Medulla oblongata (tissue), 1 donor: ENCODE measurements around the gene IL19.
A peak's percentile ranks its signal among the peaks of the same experiment; 100 is the strongest.

Source experiments
- DNase-seq: peaks from one replicate; pipeline ENCODE4 v3.0.0-alpha.2; 2015; ENCODE audit errors: extremely low spot score

Gene IL19

DNA sequence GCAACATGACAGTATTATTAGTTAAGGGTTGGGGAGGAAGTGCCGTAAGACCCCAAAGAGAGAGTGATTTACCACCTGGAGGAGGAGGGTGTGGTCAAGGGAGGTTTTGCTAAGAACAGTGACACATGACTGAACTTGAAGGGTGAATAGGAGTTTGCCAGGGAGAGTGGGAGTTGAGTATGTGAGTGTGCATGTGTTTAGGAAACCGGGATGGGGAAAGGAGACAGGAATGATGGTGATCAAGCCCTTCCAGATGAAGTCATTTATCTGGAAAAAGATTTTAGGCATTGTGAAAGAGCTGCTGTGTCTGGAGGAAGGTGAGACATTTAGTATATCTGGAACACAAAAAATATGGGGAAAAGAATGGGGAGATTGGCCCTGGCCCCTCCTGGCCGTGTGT lies 29.8 kb downstream of the IL19 start:
- DNase-seq: no peak

DNA sequence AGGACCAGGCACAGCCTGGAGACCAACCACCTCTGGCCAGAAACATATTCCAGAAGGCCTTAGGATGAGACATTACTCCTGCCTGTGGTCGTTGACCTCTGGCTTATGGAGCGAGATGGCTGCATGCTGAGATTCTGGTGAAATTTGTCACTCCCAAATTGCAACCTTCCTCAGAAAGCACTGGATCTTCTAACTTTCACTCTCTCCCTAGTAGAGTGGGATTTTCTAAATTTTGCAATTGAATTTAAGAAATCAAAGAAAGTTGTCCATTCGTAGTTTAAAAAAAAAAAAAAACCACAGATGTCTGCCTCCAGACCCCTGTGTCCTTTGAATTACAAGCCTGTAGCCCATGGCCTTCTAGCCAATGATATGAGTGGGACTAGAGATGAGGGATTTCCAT lies 30.3 kb downstream of the IL19 start:
- no peak for DNase-seq

DNA sequence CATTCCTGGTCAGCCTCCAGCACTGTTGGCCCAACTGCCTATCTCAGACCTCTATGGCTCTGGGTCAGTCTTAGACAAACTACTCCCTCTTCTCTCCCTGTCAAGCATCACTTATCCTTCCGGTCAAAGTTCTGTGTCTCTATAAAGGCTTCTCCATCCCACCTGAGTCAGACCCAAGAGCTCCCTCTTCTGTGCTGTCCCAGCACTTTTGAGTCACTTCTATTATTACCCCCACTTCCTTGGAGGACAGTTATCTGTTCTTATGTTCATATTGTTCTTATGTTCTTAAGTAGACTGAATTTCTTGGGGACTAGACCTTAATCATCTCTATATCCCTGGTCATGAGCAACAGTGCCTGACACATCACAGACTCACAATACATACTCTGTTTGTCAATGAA lies 30.9 kb downstream of the IL19 start:
- no peak for DNase-seq

DNA sequence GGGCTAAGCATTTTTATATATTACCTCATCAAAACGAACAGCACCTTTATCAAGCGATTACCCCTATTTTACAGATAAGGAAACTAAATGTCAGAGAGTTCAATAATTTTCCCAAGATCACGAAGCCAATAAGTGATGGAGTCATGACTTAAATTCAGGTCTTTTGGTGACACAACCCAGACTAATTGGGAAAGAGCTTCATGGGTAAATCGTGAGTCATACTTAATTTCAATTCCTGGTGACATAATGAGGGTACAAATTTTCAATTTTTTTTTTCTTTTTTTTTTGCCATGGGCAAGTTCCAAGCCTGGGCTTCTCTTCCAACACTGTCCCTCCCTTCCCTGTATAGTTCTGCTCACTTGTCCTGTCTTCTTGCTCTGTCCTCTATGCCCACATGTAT lies 31.8 kb downstream of the IL19 start:
- no peak for DNase-seq

DNA sequence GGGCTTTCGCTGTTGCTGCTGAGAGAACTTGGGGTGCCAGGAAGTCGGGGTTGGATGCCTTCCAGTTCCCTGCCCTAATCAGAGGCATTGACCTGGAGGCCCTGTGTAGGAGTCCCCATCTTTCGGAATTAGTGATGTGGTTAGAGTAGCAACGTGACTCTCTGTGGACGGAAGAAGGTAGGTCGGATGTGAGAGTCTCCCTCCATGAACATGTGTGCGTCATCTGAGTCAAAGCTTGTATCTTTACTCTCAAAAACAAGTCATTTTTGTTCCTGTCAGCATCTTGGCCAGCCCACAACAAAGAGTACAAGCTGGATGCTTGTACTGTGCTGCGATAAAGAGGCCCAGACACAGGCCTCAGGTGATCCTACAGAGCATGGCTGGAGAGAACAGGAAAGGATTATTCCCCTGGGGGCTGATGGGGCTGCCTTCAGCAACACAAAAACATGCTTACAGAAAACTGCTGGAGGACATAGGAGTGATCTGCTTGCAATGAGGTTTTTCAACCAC lies 32.7 kb downstream of the IL19 start:
- no peak for DNase-seq

DNA sequence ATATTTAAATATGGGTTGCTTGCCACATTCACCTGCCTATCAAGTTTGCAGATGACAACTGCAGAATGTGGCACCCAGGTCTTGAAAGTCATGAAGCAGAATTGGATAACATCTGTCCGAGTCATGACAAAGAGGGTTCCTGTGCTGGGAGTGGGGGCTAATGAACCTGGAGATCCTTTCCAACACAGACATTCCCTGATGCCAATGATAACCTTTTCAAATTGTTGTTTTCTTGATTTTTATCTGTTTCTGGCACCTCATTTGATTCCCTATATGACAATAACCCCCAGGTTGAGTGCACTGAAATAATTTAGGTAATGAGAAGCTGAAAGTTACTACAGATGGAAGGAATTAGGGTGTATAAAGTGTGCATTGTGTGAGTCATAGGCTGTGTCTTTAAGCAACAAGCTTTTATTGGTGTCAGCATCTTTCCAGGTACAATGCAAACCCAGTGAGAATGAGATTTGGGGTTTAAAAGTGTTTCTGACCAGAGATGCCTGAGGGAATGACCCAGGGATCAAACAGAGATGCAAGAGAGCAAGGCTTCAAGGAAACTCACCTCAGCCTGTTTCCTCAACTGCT lies 33.7 kb downstream of the IL19 start:
- DNase-seq: no peak

DNA sequence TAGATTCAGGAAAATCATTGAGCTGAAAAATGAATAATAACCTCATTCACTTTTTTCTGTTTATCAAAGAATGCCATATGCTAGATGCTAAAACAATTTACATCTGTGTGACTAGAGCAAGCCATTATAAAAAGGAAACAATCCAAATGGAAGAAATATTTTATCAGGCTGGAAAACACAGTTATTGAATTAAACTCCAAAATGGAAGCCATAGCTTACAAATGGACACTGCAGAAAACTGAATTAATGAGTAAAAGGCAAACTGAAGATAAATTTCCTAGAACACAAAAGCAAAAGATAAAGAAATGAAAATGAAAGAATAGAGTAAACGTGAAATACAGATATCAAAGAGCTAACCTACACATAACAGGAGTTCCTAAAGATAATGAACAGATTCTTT lies 34.8 kb downstream of the IL19 start:
- no peak for DNase-seq

DNA sequence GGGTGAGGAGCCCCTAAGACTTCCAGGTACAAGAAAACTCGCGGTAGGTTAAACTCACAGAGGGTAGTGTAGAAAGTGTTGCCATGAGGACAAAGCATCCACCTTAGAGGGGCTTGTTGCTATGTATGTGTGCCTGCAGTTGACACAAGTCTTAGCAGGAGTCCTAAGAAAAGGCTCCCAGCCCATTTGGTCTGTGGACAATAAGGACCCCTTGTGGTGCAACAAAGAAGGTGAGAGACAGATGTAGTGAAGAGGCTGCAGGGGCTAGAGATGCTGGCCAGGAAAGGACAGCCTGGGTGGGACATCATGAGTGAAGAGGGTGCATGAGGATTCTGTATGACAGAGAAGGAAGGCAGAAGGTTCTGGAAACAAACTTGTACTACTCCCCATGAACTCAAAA lies 38.0 kb downstream of the IL19 start:
- DNase-seq: peak; percentile 40

DNA sequence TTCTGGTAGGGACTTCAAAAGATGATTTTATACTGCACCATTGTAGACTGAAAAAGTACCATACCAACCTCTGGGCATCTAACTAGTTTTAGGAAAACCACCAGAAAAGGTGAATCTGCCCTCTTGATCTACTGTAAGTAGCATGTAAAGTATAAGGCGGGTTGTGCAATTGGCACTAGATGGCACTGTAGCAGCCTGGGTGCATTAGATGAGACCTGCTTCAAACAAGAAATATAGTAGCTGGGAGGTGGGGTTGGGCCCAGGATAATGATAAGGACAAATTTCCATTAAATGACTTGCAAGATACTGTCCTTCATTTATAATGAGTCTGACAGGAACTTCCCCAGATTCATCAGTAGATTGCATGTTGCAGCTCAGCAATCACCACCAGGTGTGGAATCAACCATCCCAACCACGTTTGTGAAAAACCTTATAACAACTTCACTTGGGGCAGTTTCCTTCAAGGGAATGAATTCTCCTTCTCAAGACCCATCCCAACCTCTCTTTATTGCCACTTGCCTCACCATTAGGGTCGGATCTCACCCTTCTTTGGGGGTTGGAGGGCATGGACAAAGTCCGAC lies 39.0 kb downstream of the IL19 start:
- peak; percentile 11 for DNase-seq

DNA sequence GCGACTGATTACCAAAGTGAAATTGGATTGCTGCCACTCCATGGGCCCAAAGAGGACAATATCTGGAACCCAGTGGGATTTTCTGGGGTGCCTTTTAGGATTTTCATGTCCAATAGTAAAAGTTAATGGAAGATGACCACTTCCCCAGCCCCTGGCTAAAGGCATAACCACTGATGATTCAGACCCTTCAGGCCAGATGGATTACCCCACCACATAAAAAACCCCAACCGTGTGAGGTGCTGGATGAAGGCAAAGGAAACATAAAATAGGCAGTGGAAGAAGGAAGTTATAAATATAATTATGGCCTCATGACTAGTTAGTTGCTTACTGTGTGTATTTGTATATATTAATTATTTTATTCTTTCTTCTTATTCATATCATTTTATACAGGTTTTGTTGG lies 41.9 kb downstream of the IL19 start:
- no peak for DNase-seq

DNA sequence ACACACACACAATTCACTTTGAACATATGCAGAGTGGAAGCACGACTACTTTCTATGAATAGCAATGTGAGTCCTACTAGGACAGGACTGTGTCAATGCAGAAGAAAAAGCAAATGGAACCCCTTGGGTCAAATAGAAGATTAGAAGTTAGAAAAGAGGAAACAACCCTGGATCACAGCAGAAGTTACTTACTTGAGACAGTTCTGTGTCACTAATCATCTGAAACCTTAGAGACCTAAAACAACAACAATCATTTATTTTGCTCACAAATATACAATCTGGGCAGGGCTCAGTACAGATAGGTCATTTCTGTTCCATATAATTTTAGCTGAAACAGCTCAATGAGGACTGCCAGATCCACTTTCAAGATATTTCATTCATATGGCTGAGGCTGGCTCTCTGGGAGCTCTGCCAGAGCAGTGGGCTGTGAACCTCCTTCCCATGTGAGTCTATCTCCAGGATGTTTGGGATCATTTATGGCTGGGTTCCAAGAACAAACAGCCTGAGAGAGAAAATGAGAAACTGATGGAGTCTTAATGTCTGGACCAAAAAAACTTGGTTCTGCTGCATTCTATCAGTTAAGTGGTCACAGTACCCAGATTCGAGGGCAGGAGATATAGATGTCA lies 44.3 kb downstream of the IL19 start:
- DNase-seq: peak; percentile 9

DNA sequence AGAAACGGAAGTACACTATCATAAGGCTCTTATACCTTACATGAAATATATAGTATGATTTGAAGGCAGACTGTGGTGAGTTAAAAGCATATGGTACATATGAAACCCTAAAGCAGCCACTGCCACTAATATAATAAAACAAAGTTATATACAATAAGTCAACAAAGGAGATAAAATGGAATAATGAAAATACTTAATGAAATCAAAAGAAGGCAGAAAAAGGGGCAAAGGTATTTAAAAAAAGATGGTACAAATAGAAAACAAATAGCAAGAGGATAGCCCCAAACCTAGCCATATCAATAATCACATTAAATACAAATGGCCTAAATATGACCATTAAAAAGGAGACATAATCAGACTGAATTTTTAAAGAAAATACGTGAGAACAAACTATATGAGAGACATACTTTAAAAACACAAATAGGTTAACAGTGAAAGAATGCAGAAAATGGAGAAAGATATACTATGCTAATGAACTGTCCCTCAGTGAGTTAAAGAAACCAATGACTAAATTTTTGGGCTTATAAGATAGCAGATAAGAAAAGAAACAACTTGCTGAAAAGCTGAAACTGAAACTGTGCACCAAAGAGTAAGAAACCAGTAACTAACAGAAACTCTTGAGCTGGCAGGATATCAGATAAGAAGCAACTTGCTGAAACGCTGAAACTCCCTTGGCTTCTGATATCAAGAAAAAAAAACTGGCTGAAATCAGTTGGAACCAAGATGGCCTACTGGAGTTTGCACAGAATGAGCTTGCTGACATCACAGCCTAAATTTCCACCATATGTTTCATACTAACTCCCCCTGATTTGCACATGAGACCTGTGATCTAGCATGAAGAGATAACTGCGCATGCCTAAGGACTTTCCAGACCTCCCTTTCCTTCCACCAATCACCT lies 46.1 kb downstream of the IL19 start:
- no peak for DNase-seq

DNA sequence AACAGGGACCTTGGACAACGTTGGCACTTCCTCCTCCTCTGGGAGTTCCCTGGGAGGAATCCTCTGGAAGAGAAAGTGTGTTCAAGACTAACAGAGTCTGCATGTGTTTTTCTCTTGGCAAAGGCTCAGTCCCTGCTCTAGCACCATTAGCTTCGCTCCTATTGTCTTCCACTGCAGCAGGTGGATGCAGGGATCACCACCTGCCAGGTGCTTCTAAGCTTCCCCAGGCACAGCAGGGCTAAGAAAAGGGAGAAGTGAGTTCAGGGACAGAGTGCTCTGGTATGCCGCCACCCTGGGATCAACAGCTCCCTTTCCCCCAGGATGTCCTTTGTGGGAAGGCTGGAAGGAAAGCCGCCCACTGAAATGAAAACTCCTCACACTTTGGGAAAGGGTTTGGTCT lies 50.9 kb downstream of the IL19 start:
- no peak for DNase-seq

DNA sequence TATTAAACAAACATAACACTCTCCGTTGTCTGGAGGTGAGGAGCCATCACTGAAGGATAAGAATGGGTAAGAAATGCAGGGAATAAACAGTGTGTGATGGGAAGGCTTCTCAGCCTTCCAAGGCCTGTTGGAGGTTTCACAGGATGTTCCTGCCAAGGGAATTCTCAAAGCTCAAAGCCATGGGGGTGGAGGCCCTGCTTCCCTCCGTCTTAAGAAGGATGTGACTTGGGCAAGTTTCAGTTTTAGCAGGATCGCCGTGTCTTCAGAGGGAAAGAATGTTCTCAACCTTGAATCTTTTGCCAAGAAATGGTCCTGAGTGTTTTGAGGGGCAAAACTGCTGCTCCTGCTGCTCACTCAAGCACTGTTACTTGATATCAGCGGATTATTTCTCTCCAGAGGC lies 53.2 kb downstream of the IL19 start:
- peak; percentile 17 for DNase-seq

DNA sequence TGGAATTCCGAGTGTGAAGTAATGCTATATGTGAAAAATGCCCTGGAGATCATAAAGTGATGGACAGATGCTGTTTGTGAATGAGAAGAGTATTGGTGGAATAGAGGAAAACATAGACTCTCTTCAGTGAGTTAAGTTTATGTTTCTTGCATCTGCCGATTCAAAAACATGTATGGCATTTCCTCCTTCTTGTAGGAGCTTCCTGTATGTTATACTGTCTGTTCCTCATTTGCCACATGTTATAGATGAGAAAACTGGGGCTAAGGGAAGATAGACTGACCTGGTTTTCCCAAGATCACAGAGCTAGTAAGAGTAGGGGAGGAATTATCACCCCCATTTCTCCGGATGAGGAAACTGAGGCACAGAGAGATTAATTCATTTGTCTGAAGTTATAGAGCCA lies 53.8 kb downstream of the IL19 start:
- peak; percentile 24 for DNase-seq

DNA sequence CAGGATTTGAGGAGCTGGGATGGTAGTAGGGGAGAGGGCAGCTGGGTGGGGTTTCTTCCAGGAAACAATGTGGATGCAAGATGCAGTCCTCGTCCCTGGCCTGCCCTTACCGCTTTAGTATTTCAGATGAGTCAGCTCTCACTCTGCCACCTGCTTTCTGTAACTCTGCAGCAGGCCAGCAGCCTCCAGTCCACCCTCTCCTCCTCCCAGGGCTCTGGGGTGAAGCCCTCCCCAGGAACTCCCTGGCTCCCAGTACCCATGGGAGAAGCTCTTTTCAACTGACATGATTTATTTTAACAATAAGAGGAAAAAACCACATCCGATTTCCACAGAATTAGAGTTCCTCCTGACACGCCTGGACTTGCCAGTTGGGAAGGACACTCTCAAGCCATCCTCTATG lies 55.8 kb downstream of the IL19 start:
- DNase-seq: no peak

DNA sequence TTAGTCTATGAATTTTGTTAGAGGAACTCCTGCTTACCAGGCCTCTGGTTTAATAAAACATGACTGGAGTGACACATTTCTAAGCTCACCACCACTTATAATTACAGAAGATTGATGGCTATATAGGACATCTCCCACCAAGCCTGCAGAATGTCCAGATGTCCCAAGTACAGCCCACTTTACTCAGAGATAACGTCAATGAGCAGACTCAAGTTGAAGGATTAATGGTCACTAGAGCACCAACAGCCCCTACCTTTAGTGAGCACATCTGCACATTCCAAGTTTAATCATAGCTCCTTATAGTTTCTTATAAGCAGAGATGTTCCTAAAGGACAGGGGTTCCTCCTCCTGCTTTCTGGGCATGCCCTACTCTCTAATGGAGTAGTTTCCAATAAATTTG lies 57.5 kb downstream of the IL19 start:
- DNase-seq: no peak

DNA sequence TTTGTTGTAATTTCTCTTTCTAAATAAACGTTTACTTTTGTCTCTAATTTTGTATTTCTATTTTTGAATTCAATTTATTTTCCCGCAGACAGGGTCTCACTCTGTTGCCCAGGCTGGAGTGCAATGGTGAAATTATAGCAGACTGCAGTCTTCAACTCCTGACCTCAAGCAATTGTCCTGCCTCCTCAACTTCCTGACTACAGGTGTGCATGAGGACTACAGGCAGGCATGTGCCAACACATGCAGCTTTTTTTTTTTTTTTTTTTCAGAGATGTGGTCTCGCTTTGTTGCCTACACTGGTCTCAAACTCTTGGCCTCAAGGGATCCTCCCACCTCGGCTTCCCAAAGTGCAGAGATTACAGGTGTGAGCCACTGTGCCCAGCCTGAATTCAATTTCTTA lies 58.2 kb downstream of the IL19 start:
- DNase-seq: no peak

DNA sequence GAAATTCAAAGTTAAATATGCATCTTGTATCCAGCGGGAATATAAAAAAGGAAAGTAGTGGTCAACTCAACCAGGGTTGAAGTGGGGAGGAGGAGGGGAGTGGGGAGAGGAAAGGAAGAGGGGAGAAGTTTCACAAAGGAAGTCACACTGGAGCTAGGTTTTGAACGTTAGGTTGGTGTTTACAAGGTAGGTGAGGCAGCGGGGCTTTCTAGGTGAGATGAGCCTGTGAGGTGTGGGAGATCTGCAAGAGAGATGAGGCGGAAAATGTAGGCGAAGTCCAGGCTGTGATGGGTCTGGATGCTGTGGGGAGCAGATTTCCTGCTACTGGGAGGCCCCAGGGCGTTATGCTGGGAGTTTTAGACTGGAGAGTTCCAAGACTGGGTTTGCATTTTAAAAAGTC lies 58.7 kb downstream of the IL19 start:
- DNase-seq: no peak

DNA sequence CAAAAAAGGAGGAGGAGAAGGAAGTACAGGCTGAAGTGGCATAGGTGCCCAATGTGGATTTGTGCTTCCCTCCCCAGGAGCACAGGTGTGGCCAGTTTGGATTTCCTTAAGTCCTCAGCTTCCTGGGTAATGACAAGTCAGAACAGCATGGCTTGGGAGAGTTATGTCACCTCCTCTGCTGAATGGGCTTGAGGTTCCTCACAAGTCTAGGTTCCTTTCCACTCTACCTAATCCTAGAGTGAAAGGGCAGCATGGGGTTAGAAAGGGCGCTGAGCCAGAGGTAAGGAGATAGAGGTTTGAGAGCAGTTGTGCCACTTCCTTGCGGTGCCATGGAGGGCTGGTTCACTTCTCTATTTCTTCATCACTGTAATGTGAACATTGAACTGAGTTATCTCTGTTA lies 59.3 kb downstream of the IL19 start:
- DNase-seq: peak; percentile 15

DNA sequence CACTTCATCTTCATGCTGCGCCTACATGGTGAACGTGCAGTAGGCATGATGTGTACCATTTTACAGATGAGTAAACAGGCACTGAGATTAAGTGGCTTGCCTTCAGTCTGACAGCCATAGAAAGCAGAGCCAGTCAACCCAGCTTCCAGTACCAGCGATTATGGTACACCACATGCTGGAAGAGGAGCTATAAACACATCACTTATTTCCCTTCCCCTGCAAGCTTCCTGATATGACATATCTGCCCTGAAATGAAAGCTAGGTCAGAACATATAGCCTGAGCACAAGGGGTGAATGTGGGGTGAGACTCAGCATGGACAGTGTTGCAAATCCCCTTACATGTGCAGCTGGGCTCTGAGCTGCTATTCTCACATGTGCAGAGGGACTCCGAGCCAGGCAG lies 61.1 kb downstream of the IL19 start:
- no peak for DNase-seq

DNA sequence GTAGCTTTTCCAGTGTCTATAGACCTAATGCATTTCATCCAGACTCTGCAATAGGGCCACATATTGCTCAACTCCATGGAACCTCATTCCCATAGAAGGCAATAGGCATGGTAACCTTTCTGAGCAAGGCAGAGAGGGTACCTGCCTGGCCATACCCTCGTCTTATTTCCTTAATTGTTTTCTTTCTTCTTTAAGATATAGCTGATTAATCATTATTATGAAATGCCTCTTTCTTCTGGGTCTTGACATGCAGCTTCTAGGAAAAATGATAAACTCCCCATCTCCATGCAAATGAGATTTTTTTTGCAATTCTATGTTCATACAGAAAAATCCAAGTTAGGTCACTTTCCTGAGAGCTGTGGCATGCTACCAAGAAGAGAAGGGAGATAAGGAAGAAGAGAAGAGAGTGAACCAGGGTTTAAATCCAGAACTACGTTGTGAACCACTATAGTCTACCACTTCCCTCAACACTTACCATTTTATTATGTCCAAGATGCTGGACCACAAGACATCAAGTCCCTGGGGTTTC lies 61.8 kb downstream of the IL19 start:
- peak; percentile 16 for DNase-seq
